Measurements from ENCODE around the gene SYPL1.
"Not testable (repeated sequence)": the region's sequence is repeated elsewhere in the genome, so short reads cannot be mapped to it uniquely, and the experiment has no call there.

Gene SYPL1

DNA sequence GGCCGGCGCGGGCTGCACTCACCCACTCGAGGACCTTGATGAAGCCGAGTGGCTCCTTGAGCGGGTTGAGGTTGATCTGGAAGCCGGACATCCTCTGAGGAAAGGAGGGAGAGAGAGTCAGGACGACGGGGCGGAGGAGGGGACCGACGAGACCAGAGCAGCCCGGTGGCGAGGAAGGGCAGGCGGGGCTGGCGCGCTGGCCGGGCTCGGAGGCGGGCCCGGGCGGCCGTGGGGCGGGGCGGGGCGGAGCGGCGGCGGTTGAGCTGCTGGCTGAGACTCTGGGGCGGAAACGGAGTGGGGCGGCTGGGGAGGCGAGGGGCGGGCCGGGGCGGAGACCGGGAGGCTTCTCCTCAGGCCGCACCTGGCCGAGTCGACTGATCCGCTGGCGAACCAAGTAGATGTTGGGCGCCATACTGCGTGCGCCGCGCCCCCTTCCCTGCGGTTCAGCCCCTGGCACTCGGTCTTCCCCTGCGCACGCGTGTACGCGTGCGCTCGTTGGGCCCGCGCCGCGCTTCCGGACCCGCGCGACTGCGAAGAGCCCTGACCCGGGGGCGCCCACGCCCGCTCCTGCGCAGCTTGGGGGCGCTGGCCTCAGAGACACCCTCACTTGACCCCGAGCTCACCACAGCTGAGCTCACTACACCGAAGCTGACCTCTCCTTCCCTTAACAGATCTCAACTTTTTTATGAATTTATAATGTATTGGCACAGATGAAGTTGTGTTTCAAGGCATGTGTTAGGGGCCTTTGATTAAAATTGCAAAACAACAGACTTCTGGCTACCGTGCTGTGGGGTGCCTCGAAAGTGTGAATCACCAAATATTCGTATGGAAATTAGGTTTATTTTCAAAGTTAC is at the start of gene SYPL1:
TSS of gene SYPL1 (minus strand) at position 195 of the 854 bp plus-strand sequence. CDS start at position 91, 104 bp downstream.
- peak; percentile 73 for DNase-seq (ENCODE audit: low read depth, low spot score)

DNA sequence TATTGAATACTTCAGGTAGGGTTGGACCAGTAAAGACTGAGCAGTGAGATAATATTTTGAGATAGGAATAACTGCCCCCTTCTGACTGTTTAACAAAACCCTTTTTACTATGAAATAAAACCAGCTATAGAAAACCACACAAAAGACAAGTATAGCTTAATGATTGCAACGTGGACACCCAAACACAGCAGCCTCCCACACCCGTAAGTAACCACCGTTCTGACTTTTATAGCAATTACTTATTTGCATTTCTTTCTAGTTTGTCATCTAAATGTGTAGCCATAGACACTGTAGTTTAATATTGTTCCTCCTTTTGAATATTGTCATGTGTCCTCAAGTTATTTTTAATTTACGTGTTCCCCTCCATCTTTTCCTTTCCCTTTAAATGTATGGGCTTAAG is 42.9 kb upstream of the SYPL1 start:
- DNase-seq (ENCODE audit: low read depth, low spot score), result no peak

DNA sequence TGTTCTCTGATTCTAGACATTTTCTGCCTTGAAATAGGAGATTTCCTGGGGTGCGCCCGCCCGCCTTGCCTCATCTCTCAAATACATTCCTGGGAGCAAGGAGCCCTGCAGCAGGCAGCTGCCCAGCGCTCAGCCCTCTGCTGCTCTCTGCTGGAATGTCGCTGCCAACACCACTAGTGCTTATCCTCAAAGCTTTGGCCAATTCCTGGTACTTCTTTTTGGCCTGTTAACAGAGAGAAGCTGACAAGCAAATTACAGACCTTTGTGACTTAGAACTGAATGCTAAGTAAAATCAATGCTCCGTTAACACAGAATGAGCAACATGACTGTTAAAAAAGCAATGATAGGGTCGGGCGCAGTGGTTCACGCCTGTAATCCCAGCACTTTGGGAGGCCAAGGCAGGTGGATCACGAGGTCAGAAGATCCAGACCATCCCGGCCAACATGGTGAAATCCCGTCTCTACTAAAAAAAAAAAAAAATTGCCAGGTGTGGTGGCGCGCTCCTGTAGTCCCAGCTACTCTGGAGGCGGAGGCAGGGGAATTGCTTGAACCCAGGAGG is 41.9 kb upstream of the SYPL1 start:
- DNase-seq (ENCODE audit: low read depth, low spot score), result peak; percentile 62

DNA sequence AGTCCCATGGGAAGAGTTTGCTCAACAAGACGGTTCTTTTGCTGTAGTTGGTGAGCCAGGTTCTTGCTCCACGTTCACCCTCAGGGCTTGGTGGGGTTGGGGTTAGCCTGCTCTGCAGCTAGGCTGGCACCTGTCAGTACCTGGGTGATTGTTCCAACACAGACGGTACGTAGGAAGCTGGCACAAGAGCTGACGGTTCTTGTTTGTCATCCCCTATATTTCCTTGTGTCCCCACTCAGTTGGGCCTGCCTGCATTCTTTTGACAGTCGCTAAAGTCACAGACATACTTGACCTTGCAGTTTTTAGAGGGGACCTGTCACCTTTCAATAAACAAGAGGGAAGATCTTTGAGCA is 40.2 kb upstream of the SYPL1 start:
- DNase-seq (ENCODE audit: low read depth, low spot score), result no peak

DNA sequence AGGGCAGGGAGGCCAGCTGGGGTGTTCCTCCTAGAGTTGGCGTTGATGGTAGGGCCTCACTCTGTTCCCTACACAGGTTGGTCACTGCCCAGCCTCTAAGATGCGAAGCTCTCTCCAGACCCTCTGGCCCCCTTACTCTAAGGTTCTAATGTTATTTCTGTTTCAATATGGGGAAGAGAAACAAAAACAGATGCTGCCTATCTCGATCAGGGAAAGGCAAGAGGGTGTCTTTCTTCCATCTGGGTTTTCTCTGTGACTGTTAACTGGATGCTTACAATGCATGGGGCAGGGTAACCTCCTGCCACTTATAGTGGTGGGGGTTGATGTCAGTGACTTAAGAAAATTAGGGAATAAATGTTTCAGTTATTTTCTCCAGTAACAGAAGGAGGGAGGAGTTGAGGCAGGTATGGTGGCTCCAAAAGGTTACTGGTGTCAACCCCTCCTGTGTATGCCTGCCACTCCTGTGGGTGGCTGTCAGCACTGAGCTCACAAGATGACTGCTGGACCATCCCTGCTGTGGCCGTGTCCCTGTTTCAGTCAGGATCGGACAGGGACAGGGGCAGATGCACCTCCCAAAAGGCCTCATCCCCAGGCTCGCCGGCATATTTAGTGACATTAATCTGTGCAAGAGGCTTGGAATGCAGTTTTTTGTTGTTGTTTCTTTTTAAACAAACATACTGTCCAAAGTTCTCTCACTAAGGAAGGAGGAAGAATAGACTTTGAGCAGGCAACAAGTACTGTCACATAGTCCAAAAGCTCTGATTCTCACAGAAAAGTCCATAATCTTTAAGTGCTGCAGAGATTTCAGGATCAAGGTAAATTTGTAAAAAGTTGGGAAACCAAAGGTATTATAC is 39.6 kb upstream of the SYPL1 start:
- DNase-seq (ENCODE audit: low read depth, low spot score), result no peak

DNA sequence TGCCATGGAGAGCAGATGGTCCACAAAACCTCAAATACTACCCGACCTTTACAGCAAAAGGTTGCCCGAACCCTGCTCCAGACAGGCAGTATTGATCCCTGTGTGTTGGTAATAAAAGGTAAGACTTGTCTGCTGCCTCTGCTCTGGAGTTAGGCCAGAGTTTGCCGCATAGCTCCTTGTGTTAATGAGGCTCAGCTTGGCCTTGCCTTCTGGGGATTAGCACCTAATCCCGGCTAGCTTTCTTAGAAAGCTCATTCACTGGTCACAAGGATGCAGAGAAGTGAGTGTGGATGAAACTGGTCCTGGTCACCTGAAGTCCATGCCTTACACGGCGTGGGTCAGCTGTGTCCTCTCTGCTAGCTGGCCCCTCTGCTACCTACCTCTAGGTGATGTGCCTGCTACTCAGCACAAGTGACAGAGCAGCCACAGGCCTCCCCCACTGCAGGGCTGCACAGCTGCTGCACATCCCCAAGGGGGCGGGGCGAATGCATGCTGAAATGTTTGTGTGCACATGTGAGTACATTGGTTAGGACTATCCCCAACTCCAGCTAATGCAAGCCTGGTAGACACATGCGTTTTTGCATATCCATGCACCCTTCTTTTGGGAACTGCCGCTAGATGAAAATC is 31.7 kb upstream of the SYPL1 start:
- DNase-seq (ENCODE audit: low read depth, low spot score), result no peak

DNA sequence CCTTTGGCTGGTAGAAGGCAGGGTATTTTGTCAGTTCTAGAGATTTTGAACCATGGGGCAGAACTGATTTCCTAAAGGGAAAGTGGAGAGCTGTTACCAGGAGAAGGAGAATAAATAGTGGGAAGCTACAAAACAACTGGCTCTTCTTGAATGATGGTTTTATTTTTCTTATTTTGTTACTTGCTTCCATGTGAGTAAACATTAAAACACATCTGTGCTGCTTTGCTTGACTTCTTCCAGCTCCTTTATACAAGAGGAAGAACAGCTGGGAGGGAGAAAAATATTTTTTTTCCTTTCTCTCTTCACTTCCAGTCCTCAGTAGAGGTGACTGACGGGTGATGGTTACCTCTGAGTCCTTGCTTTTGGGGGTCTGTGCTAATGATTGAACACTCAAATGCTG is 30.0 kb upstream of the SYPL1 start:
- no peak for DNase-seq (ENCODE audit: low read depth, low spot score)

DNA sequence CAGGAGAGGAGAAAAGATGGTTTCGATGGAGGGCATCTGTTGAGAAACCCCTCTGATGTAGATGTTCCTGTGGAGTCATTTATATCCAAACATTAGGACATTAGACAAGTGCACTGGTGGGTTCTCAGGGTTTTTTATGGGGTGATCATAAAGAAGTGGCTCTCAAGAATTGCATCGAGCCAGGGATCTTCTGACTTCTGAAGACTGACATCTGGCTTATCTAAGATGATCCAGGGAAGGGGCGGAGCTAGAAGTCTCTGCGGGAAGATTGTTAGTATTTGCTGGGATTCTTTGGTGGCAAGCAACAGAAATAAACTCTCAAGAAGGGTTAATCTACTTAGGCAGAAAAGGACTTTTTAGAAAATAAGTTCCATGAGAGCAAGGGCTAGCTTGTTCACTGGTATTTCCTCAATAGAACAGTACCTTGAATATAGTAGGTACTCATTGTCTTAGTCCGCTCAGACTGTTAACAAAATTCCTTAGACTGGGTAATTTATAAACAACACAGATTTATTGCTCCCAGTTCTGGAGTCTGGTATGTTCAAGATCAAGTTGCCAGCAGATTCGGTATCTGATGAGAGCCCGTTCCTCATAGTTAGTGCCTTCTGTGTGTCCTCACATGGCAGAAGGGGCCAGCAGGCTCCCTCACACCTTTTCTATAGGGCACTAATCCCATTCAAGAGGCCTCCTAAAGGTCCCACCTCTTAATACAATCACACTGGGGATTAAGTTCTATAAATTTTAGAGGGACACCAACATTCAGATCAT is 28.5 kb upstream of the SYPL1 start:
- DNase-seq (ENCODE audit: low read depth, low spot score), result no peak

DNA sequence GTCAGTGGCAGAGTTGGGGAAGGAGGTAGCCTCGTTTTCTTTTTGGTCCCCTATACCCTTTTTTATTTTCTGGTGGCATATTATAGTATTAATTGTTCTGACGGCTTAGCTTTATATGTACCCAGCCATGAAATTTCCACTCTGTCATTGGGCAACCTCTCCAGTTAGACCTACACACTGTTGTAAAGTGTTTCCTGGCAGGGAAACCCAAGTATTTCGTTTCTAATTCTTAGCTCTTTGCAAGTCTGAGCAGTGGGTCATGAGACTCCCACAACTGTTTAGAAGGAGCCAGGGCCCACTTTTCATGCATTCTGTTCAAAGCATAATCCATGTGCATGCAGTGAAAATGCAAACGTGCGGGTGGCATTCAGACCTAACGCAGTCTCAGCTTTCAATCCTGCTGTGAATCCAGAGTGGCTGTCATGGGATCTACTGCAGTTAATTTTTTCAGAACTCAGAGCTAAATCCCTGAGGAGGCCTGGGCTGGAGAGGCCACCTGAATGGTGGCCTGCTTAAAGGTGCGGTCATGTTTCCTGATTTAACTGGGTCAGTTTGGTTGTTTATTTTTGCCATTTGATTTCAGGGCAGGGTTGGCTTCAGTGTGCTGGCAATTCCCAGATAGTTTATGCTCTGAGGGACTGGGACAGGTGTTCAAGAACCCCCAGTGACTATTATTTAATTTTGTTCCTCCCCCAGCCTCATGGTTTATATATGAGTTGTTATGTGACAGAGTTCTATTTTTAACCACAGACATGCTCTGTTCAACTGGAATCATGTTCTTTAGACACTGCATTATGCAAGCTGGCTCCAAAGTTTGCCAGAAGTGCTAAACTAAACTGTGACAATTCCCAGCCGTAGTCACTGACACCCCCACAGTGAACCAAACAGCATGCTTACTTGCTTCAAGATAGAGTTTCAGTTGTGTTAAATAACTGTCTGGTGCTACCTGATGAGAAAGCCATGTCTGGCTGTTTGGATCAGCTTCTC is 27.4 kb upstream of the SYPL1 start:
- DNase-seq (ENCODE audit: low read depth, low spot score), result no peak

DNA sequence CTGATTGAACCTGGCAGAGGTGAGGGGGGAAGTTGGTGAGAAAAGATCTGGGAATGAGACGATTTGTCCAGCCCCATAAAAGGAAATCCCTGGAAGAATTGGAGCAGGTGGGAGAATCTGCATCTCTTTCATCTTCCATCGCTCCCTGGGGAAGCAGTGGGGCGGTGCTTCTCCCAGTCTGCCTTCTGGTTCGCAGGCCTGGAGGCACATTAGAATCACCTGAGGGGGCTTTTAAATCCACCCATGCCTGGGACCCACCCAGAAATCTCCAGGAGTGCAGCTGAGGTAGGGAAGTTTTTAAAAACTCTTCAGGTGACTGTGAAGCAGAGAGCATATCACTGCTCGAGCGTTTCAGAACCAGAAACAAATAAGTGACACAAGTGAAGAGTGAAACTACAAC is 26.7 kb upstream of the SYPL1 start:
- DNase-seq (ENCODE audit: low read depth, low spot score), result no peak

DNA sequence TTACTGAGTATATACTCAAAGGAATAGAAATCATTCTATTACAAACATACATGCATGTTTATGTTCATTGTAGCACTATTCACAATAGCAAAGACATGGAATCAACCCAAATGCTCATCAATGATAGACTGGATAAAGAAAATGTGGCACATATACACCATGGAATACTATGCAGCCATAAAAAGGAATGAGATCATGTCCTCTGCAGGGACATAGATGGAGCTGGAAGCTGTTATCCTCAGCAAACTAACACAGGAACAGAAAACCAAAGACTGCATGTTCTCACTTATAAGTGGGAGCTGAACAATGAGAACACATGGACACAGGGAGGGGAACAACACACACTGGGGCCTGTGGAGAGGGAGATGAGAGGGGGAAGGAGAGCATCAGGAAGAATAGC is 26.1 kb upstream of the SYPL1 start:
- DNase-seq (ENCODE audit: low read depth, low spot score), result not testable (repeated sequence)

DNA sequence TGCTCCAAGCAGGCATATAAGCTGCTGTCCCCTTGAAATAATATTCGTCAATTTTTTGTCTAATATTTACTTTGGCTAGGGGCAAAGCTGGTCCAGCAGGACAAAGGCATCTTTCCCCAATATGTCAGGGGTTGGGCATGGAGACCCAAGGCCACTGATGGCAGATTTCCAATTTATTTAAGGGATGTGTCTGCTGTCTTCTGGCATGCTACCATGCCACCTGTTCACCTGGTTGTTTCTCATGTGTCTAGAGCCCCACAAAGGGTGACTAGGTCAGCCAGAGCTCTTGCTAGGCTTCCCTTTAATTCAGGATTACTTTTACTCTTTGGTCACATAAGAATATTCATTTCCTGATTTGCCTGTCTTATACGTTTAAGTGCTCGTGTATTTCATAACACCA is 22.1 kb upstream of the SYPL1 start:
- no peak for DNase-seq (ENCODE audit: low read depth, low spot score)

DNA sequence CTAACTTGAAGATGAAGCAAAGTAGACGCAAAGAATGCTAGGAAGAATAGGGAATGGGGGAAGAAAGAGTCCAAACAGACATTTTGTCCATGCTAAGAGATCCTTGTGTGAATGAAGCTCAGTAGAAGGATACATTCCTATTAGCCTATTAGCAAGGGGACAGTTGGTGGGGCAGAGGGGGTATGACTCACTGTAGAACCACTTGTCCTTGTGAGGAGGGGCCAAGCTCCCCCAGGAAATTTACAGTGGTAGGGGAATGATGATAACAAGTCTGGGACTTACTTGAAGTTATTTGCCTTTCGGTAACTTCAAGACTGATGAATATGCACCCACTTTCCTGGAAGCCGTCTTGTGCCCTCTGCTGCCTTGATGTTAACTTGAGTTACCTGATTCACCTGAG is 17.2 kb upstream of the SYPL1 start:
- no peak for DNase-seq (ENCODE audit: low read depth, low spot score)

DNA sequence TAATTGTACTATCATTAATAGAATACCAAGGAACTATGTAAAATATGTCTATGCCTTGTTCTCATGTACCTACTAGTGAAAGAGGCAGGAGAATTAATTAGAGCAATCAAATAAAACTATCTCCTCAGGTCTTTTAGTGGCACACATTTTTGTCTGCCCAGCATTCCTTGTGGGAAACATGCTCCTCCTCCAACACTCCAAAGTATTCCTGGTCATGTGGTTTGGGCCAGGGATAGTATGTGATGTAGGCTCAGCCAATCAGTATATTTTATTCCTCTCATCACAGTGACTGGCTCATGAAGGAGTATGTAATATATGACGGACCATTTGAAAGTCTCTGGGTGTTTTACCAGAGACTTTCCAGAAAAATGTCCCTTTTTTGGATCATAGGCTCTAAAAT is 16.7 kb upstream of the SYPL1 start:
- DNase-seq (ENCODE audit: low read depth, low spot score), result no peak

DNA sequence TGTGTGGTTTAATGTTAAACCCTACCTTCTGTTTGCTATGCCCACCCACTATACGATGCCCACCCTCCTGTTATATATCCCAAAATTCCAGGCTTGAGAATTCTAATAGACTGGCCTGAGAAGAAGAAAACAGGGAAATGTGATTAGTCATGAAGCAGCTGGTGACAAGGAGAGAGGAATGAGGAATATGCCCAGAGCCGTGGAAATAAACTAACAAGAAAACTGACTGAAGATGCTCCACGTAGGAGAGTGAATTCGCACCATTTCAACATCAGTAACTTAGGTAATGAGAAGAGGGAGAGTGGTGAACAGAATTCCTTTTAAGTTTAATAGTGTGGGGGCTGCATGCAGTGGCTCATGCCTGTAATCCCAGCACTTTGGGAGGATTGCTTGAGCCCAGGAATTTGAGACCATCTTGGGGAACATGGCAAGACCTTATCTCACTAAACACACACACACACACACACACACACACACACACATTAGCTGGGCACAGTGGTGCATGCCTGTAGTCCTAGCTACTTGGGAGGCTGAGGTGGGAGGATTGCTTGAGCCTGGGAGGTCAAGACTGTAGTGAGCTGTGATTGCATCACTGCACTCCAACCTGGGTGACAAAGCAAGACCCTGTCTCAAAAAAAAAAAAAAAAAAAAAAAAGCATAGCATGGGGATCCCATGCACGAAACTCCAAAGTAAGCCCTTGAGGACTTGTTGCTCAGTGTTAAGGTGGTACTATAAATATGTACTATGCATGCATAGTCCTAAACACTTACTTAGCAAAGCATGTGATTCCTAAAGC is 16.1 kb upstream of the SYPL1 start:
- DNase-seq (ENCODE audit: low read depth, low spot score), result no peak

DNA sequence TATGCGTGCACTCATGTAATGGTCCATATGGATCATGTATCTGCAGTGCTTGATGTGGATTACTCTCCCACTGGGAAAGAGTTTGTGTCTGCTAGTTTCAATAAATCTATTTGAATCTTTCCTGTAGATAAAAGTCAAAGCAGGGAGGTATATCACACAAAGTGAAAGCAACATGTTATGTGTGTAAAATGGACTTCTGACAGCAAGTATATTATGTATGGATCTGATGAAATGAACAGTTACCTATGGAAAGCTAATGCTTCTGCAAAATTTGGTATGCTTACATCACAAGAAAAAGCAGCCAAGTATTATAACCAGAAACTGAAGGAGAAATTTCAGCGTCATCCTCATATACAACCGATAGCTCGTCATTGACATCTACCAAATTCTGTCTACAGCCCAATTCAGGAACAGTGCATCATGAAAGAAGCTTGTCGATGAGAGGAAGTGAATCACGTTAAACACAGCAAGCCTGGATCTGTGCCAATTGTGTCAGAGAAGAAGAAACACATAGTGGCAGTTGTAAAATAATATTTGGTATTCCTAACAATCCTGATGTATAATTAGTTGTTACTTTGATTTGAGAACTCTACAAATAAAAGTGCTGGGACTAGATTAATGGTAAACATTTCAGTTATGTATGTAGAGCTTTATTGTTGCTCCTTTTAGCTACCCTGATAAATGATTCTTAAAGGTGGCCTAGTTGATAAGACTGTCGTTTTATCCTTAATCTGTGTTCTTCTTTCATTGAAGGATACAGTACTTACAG is 14.2 kb upstream of the SYPL1 start:
- peak; percentile 33 for DNase-seq (ENCODE audit: low read depth, low spot score)

DNA sequence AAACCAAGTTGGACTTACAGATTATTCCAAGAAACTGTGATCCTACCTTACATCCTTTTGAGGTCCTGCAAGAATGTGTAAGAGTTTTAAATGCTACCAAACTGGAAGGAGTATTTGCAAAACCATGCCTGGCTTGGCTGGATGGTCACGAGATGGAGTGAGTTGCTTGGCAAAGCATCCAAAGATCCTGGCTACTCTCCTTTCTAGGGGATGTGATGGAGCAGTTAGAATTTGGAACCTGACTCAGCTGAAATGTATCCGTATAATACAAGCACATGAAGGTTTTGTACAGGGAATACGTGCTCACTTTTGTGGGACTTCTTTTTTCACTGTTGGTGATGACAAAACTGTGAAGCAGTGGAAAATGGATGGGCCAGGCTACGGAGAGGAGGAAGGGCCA is 13.3 kb upstream of the SYPL1 start:
- DNase-seq (ENCODE audit: low read depth, low spot score), result no peak

DNA sequence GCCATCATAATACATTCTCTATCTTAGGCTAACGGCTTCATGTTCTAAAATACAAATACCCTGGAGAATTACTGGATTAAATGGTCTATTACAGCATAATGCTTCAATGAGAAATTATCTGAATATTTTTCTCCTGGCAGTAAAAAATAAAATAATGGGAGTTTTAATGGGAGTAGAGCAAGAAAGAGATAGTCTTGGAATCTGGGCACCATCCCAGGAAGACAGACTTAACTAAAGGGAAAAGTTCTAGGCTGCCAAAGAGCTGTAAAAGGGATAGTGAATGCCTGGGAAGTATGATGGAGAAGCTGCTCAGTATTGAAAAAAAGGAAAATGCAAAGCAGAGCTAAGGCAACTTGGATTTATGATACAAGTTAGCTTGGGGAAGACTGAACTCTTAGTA is 12.1 kb upstream of the SYPL1 start:
- no peak for DNase-seq (ENCODE audit: low read depth, low spot score)

DNA sequence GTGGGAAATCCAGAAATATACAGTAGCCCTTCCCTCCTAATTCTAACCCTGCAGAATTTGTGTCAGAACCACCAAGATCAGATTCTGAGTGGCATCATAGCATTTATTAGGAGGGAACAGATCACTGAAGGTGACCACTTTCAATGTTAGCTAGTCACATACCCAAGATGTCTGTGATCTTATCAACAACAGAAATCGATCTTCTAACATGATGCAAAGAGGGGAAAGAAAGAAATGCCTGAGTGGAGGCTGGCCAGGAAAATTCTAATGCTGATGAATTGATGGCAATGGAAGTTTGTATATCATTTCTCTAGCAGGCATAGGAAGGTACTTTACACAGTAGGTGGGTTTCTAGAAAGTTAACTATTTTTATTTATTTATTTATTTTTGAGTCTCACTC is 10.6 kb upstream of the SYPL1 start:
- DNase-seq (ENCODE audit: low read depth, low spot score), result no peak
